Nasal cavity respiratory epithelium epithelial cell of viscerocranial mucosa (primary cell): Measurements from ENCODE around the gene GLA. TPM values are rescaled to one million over a fixed set of nuclear protein-coding genes. Genes with fewer than 3 reads are reported as not detected.

Experiments used
- total RNA-seq: library from RNA; depleted of rRNA; stranded (reverse); fragments of >200 nt; gene quantifications from 2 replicates; pipeline ENCODE4 v1.2.3, GENCODE V29; 2014

The GLA gene
- 8.4 and 11.3 TPM in 2 replicates for total RNA-seq

DNA sequence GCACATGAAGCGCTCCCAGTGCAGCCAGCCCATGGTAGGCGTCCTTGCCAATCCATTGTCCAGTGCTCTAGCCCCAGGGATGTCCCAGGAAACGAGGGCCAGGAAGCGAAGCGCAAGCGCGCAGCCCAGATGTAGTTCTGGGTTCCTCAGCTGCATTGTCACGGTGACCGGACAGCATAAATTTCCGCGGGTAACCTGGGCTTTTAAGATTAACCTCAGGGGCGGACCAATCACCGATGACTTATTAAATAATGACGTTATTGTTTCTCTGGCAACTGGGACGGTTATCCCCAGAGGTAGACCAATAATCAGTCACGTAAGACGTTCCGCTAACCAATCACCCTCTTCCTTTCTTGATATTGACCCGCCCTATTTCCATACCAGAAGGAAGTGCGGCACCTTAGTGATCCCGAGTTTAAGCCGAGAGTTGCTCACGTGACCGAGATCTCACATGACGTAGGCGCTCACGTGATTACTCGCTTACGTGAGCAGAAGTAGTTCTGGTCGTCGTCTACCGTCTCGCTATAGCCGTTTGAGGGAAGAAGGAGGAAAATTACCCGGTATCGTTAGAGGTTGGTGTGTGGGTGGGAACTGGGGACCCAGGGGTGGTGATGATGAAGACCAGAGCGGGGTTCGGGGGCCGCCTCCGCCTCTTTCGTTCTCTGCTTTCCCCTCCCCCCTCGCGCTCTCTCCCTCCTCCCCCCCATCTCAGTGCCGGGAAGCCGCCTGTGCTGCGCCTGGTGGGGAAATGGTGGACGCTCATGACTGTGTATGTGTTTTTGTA is at the start of gene GLA, which contains the start of gene HNRNPH2:
Gene GLA, minus strand, starts transcription at position 178 of the 784 bp plus-strand sequence. Its CDS starts 22 bp downstream, at position 156.
Gene HNRNPH2, plus strand, starts transcription at position 475 of the 784 bp plus-strand sequence. CDS start 3,767 bp downstream, outside the sequence.

DNA sequence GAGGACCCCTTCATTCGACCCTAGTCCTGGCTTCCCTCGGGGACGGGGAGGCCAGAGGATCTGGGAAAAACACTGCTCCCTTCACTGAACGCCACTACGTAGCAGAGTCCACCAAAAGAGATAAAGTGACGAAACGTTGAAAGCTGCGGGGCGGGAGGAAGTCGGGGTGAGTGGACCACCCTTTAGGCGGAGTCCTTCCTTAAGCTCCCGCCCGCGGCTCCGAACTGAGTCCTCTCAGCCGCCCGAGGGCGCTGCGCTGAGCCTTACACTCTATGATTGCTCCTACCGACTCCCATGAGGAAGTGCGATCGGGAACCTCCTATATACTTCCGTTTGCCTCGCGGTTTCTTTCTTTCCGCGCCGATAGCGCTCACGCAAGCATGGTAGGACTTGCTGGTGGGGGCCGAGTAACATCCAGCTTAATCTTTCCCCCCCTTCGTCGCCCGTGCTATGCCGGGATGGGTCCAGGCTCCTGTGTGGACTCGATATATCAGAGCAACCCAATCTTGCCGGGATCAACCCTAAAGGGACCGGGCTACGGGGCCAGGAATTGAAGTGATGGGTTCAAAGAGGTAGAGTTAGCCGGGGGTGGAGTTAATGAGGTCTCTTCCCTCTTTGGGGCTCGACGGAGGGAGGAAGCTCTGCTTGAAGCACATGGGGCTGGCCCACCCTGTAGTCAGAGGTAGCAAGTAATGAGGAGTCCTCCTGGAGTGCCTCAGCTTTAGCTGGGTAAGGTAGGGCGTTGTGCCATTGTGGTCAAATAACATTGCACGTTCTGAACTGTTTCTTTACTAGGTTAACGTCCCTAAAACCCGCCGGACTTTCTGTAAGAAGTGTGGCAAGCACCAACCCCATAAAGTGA is 16.8 kb downstream of the GLA start, which contains the start of gene RPL36A:
Gene RPL36A, plus strand, starts transcription at position 348 of the 862 bp plus-strand sequence. Its CDS starts 33 bp downstream, at position 381.

DNA sequence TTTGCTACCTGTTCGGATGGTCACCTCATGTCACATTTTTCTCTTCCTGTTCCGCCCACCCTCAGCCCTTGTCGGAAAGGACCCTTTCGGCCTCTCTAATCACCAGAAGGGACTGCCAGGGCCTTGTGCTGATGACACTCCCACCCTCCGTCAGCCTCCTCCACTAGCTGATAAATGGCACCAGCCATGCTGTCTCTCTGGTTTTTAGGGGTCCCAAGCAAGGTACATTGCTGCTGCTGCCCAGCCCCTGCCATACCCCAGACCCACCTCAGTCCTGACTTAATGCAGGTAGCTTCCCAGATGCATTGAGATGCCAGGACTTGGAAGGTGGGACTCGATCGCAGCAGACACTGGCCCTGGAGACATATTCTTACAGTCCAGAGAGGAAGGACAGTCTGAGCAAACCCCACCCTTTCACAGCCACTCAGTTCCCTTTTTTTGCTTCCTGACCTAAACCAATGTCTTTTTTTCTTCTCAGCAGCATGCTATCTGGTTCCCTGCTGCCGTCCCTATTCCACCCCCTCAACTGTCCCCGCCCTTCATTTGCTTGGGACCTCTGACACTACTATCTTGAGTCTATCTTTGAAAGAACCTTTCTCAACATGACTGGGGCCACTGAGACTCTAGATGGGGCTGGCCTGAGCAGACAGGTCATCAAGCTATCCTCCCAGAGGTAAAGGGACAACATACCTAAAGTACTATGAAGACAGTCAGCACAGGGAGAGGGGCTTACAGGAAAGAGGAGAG is 21.8 kb downstream of the GLA start, which contains the start of gene BTK:
Gene BTK, minus strand, starts transcription at position 397 of the 747 bp plus-strand sequence. CDS start 10,907 bp downstream, outside the sequence.

DNA sequence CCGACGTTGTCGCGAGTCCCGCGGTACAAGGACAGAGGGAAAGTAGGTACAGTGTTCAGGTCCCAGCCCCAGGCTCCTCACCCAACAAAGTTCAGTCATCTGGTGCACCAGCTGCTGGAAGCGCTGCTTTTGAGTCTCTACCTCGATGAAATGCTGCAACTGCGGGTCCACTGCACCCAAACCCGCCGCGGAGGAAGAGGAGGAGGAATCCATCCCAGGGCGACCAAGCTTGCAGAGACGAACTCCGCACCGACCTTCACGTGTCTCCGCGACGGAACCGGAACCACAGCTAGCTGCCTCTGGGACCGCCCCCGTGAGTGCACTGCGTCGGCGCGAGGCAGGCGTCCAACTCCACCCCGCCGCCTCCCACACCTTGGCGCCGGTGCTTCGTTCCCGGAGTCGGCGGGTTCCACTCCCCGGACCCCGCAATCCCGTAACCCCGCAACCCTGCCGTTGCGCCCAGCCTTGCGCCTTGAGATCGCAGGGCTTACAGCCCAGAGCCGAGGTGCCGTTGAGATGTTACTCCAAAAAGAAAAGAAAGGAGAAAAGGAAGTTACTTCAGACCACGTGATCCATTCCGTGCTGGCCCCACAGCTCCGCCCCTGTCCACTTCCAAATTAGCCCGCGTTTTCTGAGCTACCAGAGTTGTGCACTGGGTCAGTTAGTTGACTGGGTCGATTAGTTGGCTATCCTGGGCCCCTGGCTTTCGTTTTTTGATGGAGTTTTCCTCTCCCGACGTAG is 59.1 kb downstream of the GLA start, which contains the start of gene TIMM8A:
Gene TIMM8A, minus strand, starts transcription at position 291 of the 741 bp plus-strand sequence. Its CDS starts 78 bp downstream, at position 213.

Other genes starting within 250 kb of the GLA start
- under 0.01 TPM in 2 replicates for gene DRP2, start 188.1 kb downstream of the GLA start, total RNA-seq
- under 0.01 and 0.14 TPM in 2 replicates for gene TAF7L, start 116.6 kb downstream of the GLA start, total RNA-seq
- gene TIMM8A, start 59.2 kb downstream of the GLA start, total RNA-seq, result 8.5 and 12.1 TPM in 2 replicates
- gene BTK, start 21.7 kb downstream of the GLA start, total RNA-seq, result not detected in 2 replicates
- gene RPL36A, start 16.9 kb downstream of the GLA start, total RNA-seq, result 338 and 999 TPM in 2 replicates
- 79.2 and 105 TPM in 2 replicates for gene HNRNPH2, start 297 bp upstream of the GLA start, total RNA-seq
- gene ARMCX4, start 77.5 kb upstream of the GLA start, total RNA-seq, result 0.34 and 1.8 TPM in 2 replicates
- gene ARMCX1, start 142.6 kb upstream of the GLA start, total RNA-seq, result 10.3 and 13.0 TPM in 2 replicates
- 15.2 and 15.4 TPM in 2 replicates for gene ARMCX6, start 210.1 kb upstream of the GLA start, total RNA-seq
- 48.5 and 48.9 TPM in 2 replicates for gene ARMCX3, start 215.2 kb upstream of the GLA start, total RNA-seq